PC-3 (cell line): ENCODE measurements around the gene FBXL19. TPM values are rescaled to one million over a fixed set of nuclear protein-coding genes. Genes with fewer than 3 reads are reported as not detected.

Source experiments
- ATAC-seq: fragments of 200-7000 bp; cut with Tn5 transposase; 2 replicates; pipeline ENCODE4 v1.9.1; 2020; ENCODE audit warnings: mild to moderate bottlenecking, moderate library complexity
- BruUV-seq: library from RNA; stranded (reverse); fragments of 400-500 nt; replicated peaks from 2 replicates; lab custom pipeline; 2021; lab: Mats Ljungman, UMichigan
- CTCF ChIA-PET: fragments of 300-600 bp; sonication (Branson Sonifier 250); formaldehyde crosslinking; loops from one replicate; lab custom pipeline; 2022; ENCODE audit warnings: antibody characterized with exemption; lab: Charles Lee
- POLR2A ChIA-PET: fragments of 300-600 bp; sonication (Branson Sonifier 250); formaldehyde crosslinking; loops from one replicate; lab custom pipeline; 2022; ENCODE audit warnings: antibody characterized with exemption; ENCODE audit not compliant: unreplicated experiment; lab: Charles Lee
- DNase-seq: peaks from one replicate; pipeline ENCODE4 v3.0.0-alpha.2; 2015
- H2AFZ ChIP-seq: fragments of 300-600 bp; sonication (generic); 2 replicates; pipeline ENCODE4 v1.6.0; 2016; ENCODE audit warnings: antibody characterized with exemption, low read length
- H3F3A ChIP-seq: fragments of 300-600 bp; sonication (generic); one replicate; pipeline ENCODE4 v1.6.0; 2017; ENCODE audit warnings: antibody characterized with exemption, low read length, control low read depth, mild to moderate bottlenecking; ENCODE audit not compliant: unreplicated experiment
- H3K27ac ChIP-seq: fragments of 300-600 bp; sonication (generic); 2 replicates; pipeline ENCODE4 v1.5.1; 2016; ENCODE audit warnings: mild to moderate bottlenecking, low read length
- H3K27me3 ChIP-seq: fragments of 300-600 bp; sonication (generic); 2 replicates; pipeline ENCODE4 v1.6.1; 2016; ENCODE audit warnings: low read length, mixed read lengths
- H3K36me3 ChIP-seq: fragments of 300-600 bp; sonication (generic); 2 replicates; pipeline ENCODE4 v1.6.1; 2016; ENCODE audit warnings: low read depth, mixed run types, low read length, mixed read lengths
- H3K4me1 ChIP-seq: fragments of 300-600 bp; sonication (generic); 2 replicates; pipeline ENCODE4 v1.5.1; 2016; ENCODE audit warnings: low read length; ENCODE audit not compliant: insufficient read depth
- H3K4me2 ChIP-seq: fragments of 300-600 bp; sonication (generic); 2 replicates; pipeline ENCODE4 v1.6.0; 2016; ENCODE audit warnings: low read length
- H3K4me3 ChIP-seq: fragments of 300-600 bp; sonication (generic); 2 replicates; pipeline ENCODE4 v1.5.1; 2016; ENCODE audit warnings: mild to moderate bottlenecking, low read length, mixed read lengths
- H3K79me2 ChIP-seq: fragments of 300-600 bp; sonication (generic); 2 replicates; pipeline ENCODE4 v1.6.1; 2017; ENCODE audit warnings: low read length, mixed read lengths
- H3K9ac ChIP-seq: fragments of 300-600 bp; sonication (generic); 2 replicates; pipeline ENCODE4 v1.6.0; 2016; ENCODE audit warnings: mild to moderate bottlenecking, low read length
- H3K9me2 ChIP-seq: fragments of 300-600 bp; sonication (generic); replicated peaks from 2 replicates; pipeline ENCODE4 v1.6.1; 2016; ENCODE audit warnings: mixed run types, low read length, mixed read lengths
- H3K9me3 ChIP-seq: fragments of 300-600 bp; sonication (generic); 2 replicates; pipeline ENCODE4 v1.6.1; 2016; ENCODE audit warnings: low read length, mixed read lengths
- H4K20me1 ChIP-seq: fragments of 300-600 bp; sonication (generic); 2 replicates; pipeline ENCODE4 v1.6.1; 2016; ENCODE audit warnings: low read length, mixed read lengths
- CTCF ChIP-seq: fragments of 300-600 bp; sonication (generic); conservative IDR thresholded peaks from 2 replicates; pipeline ENCODE4 v1.5.1; 2017; ENCODE audit warnings: antibody characterized with exemption, low read depth, mild to moderate bottlenecking, low read length
- EZH2 ChIP-seq: fragments of 300-600 bp; sonication (generic); IDR thresholded peaks from one replicate; pipeline ENCODE4 v1.6.1; 2017; ENCODE audit warnings: antibody characterized with exemption, mild to moderate bottlenecking, low read length; ENCODE audit not compliant: unreplicated experiment
- EZH2phosphoT487 ChIP-seq: fragments of 300-600 bp; sonication (generic); IDR thresholded peaks from 2 replicates; pipeline ENCODE4 v1.6.1; 2018; ENCODE audit warnings: mild to moderate bottlenecking, antibody characterized with exemption, low read length, borderline replicate concordance
- intact Hi-C: fragments of 100-400 bp; cut with micrococcal nuclease; formaldehyde crosslinking; loops from 2 replicates; pipeline ENCODE4 v1.9.0; 2023
- total RNA-seq: library from RNA; depleted of rRNA; stranded (reverse); fragments of >200 nt; gene quantifications from 2 replicates; pipeline ENCODE4 v1.2.3, GENCODE V29; 2014

Gene FBXL19
- total RNA-seq, 1 experiment from 2014 or later = 36.2 TPM

DNA sequence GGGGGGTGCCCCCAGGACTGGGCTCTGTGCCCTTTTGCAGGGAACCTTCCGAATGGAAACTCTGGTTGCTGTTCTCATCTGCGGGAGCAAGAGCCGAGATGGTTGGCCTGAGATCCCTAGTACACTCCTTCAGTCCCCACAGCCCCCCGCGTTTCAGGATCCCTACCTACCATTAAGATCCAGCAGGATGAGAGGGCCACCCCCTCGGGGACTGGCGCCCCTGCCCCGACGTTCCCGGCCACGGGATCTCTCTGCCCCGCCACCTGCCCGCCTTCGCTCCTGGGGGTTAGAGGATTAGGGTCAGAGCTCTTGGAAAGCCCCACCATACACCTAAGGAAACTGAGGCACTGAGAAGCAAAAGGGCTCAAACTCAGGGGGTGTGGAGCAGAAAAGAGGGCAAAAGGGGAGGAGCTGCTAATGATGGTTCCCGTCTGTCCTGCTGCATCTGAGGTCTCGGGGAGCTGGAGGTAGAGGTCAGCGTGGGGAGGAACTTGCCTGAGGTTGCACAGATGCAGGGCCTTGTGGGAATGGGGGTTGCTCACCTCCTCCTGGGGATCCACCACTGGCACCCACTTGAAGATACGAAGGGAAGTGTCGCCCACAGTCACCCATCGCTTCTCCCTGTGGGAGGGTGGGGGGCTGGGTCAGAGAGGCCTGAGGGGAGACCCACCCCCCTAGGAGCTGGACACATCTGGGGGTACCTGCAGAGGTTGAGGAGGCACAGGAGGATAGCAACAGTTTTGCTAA, 30.5 kb upstream of the FBXL19 start:
- H2AFZ ChIP-seq = peak overlapping the region; percentile 72; the same call in 1 of the 2 replicates
- POLR2A ChIA-PET = no interaction called here

GRCh38 chr16:30893417-30893743, 30.0 kb upstream of the FBXL19 start:
- Histone ChIP-seq H3F3A (peaks cover 8% of the 10 kb centered on the region), H3K9me2 (no peaks in the 10 kb centered on the region), H3K4me1 (peaks cover 28% of the 10 kb centered on the region), H3K36me3 (no peaks in the 10 kb centered on the region), H3K27me3 (no peaks in the 10 kb centered on the region), H3K4me2 (peak overlapping the region; percentile 97), H3K79me2 (peaks cover 13% of the 10 kb centered on the region), H2AFZ (peak overlapping the region; percentile 72; the same call in 1 of the 2 replicates), H3K4me3 (peak overlapping the region; percentile 87), H3K9ac (peak overlapping the region; percentile 87), H3K27ac (no peak overlapping the region), H4K20me1 (no peaks in the 10 kb centered on the region), H3K9me3 (no peaks in the 10 kb centered on the region)
- ATAC-seq (no peak), DNase-seq (no peak)
- ChIA-PET POLR2A (no interaction called here), CTCF (no interaction called here)
- no TSS peak for BruUV-seq
- intact Hi-C loops = no loop called here
- TF ChIP-seq EZH2 = no peak
- TF ChIP-seq CTCF = no peak

More for the DNA sequence above, 30.5 kb upstream of the FBXL19 start:
- ATAC-seq = no peak
- Histone ChIP-seq H3K9me3 (no peaks in the 10 kb centered on the region), H3K27ac (no peak overlapping the region), H3K27me3 (no peaks in the 10 kb centered on the region), H3F3A (peaks cover 8% of the 10 kb centered on the region), H3K4me1 (peaks cover 28% of the 10 kb centered on the region), H3K36me3 (no peaks in the 10 kb centered on the region), H3K9me2 (no peaks in the 10 kb centered on the region), H4K20me1 (no peaks in the 10 kb centered on the region), H3K79me2 (peaks cover 13% of the 10 kb centered on the region), H3K9ac (peak overlapping the region; percentile 87), H3K4me2 (peak overlapping the region; percentile 97), H3K4me3 (peak overlapping the region; percentile 87)
- intact Hi-C loops = no loop called here
- CTCF ChIA-PET = no interaction called here
- no peak for DNase-seq
- TF ChIP-seq EZH2phosphoT487 = no peak
- BruUV-seq = TSS peak; percentile 8

GRCh38 chr16:30893744-30894539, 29.4 kb upstream of the FBXL19 start, which contains the start of gene BCL7C:
TSS of gene BCL7C (minus strand) at chr16:30894077. CDS start at chr16:30893944, 133 bp downstream.
- Histone ChIP-seq H3K27me3 (no peaks in the 10 kb centered on the region), H3K27ac (peak within 1 kb of the TSS; percentile 86), H3K9ac (peak within 1 kb of the TSS; percentile 87), H3K9me3 (no peaks in the 10 kb centered on the region), H3K79me2 (peaks cover 13% of the 10 kb centered on the region), H4K20me1 (no peaks in the 10 kb centered on the region), H3K4me2 (peak within 1 kb of the TSS; percentile 97), H3K4me1 (peaks cover 28% of the 10 kb centered on the region), H3K9me2 (no peaks in the 10 kb centered on the region), H2AFZ (peak within 1 kb of the TSS; percentile 95), H3F3A (peaks cover 8% of the 10 kb centered on the region), H3K4me3 (peak within 1 kb of the TSS; percentile 87), H3K36me3 (no peaks in the 10 kb centered on the region)
- peak; percentile 70 for ATAC-seq
- CTCF ChIA-PET = no interaction called here
- DNase-seq = peak; percentile 87
- POLR2A ChIA-PET = no interaction called here
- TF ChIP-seq CTCF (peak; percentile 34), EZH2 (no peak), EZH2phosphoT487 (no peak)
- no TSS peak for BruUV-seq
- intact Hi-C loops = no loop called here
